Effector CD4-positive, alpha-beta T cell (primary cell): ENCODE measurements around the gene CAMKV. TPM values are rescaled to one million over a fixed set of nuclear protein-coding genes. Genes with fewer than 3 reads are reported as not detected.
A peak's percentile ranks its signal among the peaks of the same experiment; 100 is the strongest.
"Not testable (repeated sequence)": the region's sequence is repeated elsewhere in the genome, so short reads cannot be mapped to it uniquely, and the experiment has no call there.

ENCODE experiments used
- DNase-seq: peaks from one replicate; pipeline ENCODE4 v3.0.0-alpha.2; 2020
- total RNA-seq: gene quantifications from one replicate; lab custom pipeline; 2026; lab: John Stamatoyannopoulos, UW

CAMKV gene
- total RNA-seq = not detected

- DNase-seq = peak; percentile 14
Measured at GRCh38 chr3:49869525-49870126, at the start of gene CAMKV. CAMKV (minus strand) TSS chr3:49869906; CDS start chr3:49862388, 7,518 bp downstream.

- not testable (repeated sequence) for DNase-seq
Measured at GRCh38 chr3:49917806-49918590, 48.3 kb upstream of the CAMKV start.

- DNase-seq = no peak
Measured at GRCh38 chr3:49916686-49917085, 47.0 kb upstream of the CAMKV start.

- DNase-seq = no peak
Measured at GRCh38 chr3:49914906-49915305, 45.2 kb upstream of the CAMKV start.

GRCh38 chr3:49912881-49913281 lies 43.2 kb upstream of the CAMKV start:
- DNase-seq = no peak

GRCh38 chr3:49911611-49912010 lies 41.9 kb upstream of the CAMKV start:
- no peak for DNase-seq

GRCh38 chr3:49911124-49911420 lies 41.4 kb upstream of the CAMKV start:
- DNase-seq = no peak

- DNase-seq = no peak
Measured at GRCh38 chr3:49910409-49911123, 40.9 kb upstream of the CAMKV start.

- no peak for DNase-seq
Measured at GRCh38 chr3:49908373-49909199, 38.9 kb upstream of the CAMKV start.

GRCh38 chr3:49906073-49906743 lies 36.5 kb upstream of the CAMKV start:
- peak; percentile 34 for DNase-seq

- DNase-seq = not testable (repeated sequence)
Measured at GRCh38 chr3:49904448-49904847, 34.7 kb upstream of the CAMKV start.

GRCh38 chr3:49903451-49904424 lies 34.0 kb upstream of the CAMKV start, which contains the start of gene MST1R:
MST1R (minus strand) TSS chr3:49903873; CDS start chr3:49903609, 264 bp downstream.
- peak; percentile 75 for DNase-seq

GRCh38 chr3:49902511-49903345 lies 33.0 kb upstream of the CAMKV start:
- no peak for DNase-seq

- DNase-seq = no peak
Measured at GRCh38 chr3:49901366-49902339, 31.9 kb upstream of the CAMKV start.

- no peak for DNase-seq
Measured at GRCh38 chr3:49900491-49901153, 30.9 kb upstream of the CAMKV start.

- DNase-seq = no peak
Measured at GRCh38 chr3:49899815-49900214, 30.1 kb upstream of the CAMKV start.

- no peak for DNase-seq
Measured at GRCh38 chr3:49898991-49899390, 29.3 kb upstream of the CAMKV start.

GRCh38 chr3:49896345-49896744 lies 26.6 kb upstream of the CAMKV start:
- DNase-seq = no peak
